K562 (cell line): Measurements from ENCODE around the gene C17orf113. TPM values are rescaled to one million over a fixed set of nuclear protein-coding genes. Genes with fewer than 3 reads are reported as not detected.

Experiments used
- CBFA2T2 ChIP-seq: fragments of 450-650 bp; conservative IDR thresholded peaks from 2 replicates; pipeline ENCODE4 v1.6.1; 2017; ENCODE audit warnings: mild to moderate bottlenecking
- GATAD2A ChIP-seq: fragments of 450-650 bp; IDR thresholded peaks from 2 replicates; pipeline ENCODE4 v1.6.1; 2017
- HMBOX1 ChIP-seq: sonication (generic); IDR thresholded peaks from 2 replicates; pipeline ENCODE4 v1.6.1; 2016
- LARP7 ChIP-seq: fragments of 450-650 bp; IDR thresholded peaks from 2 replicates; pipeline ENCODE4 v1.6.1; 2016
- MAFG ChIP-seq: fragments of 450-650 bp; conservative IDR thresholded peaks from 2 replicates; pipeline ENCODE4 v1.6.1; 2016; ENCODE audit warnings: missing genetic modification characterization, missing compliant biosample characterization
- MAX ChIP-seq: sonication (generic); formaldehyde crosslinking; IDR thresholded peaks from 2 replicates; pipeline ENCODE4 v1.9.0; 2022; ENCODE audit warnings: mild to moderate bottlenecking, missing genetic modification reagents
- MEF2D ChIP-seq: conservative IDR thresholded peaks from 2 replicates; pipeline ENCODE4 v1.6.1; 2016; ENCODE audit warnings: low read depth, missing genetic modification characterization, missing compliant biosample characterization
- NCOR1 ChIP-seq: fragments of 450-650 bp; IDR thresholded peaks from 2 replicates; pipeline ENCODE4 v1.6.1; 2016; ENCODE audit warnings: mild to moderate bottlenecking, moderate library complexity
- NFIX ChIP-seq: fragments of 250-450 bp; sonication (Bioruptor Pico); IDR thresholded peaks from 2 replicates; pipeline ENCODE4 v1.4.0; 2020; ENCODE audit warnings: low read depth, mild to moderate bottlenecking, moderate library complexity
- NFRKB ChIP-seq: fragments of 450-650 bp; IDR thresholded peaks from 2 replicates; pipeline ENCODE4 v1.6.1; 2016; ENCODE audit warnings: low read depth
- NR2C2 ChIP-seq, 2 experiments: fragments of 200-800 bp in 1 of 2; sonication (Bioruptor generic) in 1 of 2; sonication (generic) in 1 of 2; formaldehyde crosslinking in 1 of 2; IDR thresholded peaks; 2 replicates each; pipeline versions ENCODE4 v1.6.1 to v1.8.0; 2016 to 2022; ENCODE audit warnings: mild to moderate bottlenecking in 1 of 2, missing compliant biosample characterization in 1 of 2, missing genetic modification characterization in 1 of 2, missing genetic modification reagents in 1 of 2
- PHF8 ChIP-seq: fragments of 200-600 bp; sonication (generic); IDR thresholded peaks from 2 replicates; pipeline ENCODE4 v1.6.1; 2012; ENCODE audit warnings: mixed run types, mild to moderate bottlenecking, inconsistent platforms, low read length, moderate library complexity, borderline replicate concordance
- PTBP1 ChIP-seq: fragments of 200-400 bp; formaldehyde crosslinking; IDR thresholded peaks from 2 replicates; pipeline ENCODE4 v1.6.1; 2017; ENCODE audit warnings: low read depth, low read length
- SAFB ChIP-seq: fragments of 200-400 bp; formaldehyde crosslinking; IDR thresholded peaks from 2 replicates; pipeline ENCODE4 v1.6.1; 2017; ENCODE audit warnings: low read depth, low read length, borderline replicate concordance
- SMARCA4 ChIP-seq: fragments of 450-650 bp; IDR thresholded peaks from 2 replicates; pipeline ENCODE4 v1.6.1; 2016
- SMARCE1 ChIP-seq: fragments of 450-650 bp; IDR thresholded peaks from 2 replicates; pipeline ENCODE4 v1.7.1; 2016; ENCODE audit warnings: mild to moderate bottlenecking
- TAL1 ChIP-seq: fragments of 450-650 bp; IDR thresholded peaks from 2 replicates; pipeline ENCODE4 v1.6.1; 2016; ENCODE audit warnings: mild to moderate bottlenecking
- TFE3 ChIP-seq: fragments of 450-650 bp; formaldehyde crosslinking; IDR thresholded peaks from 2 replicates; pipeline ENCODE4 v1.4.0; 2020; ENCODE audit warnings: mild to moderate bottlenecking, mixed read lengths
- THAP12 ChIP-seq: fragments of 250-450 bp; sonication (Bioruptor Pico); IDR thresholded peaks from 2 replicates; pipeline ENCODE4 v1.9.0; 2021; ENCODE audit warnings: mild to moderate bottlenecking, inconsistent platforms
- USF2 ChIP-seq: sonication (generic); formaldehyde crosslinking; IDR thresholded peaks from 2 replicates; pipeline ENCODE4 v1.5.0; 2020; ENCODE audit warnings: missing genetic modification reagents
- polyA plus RNA-seq, 8 experiments: library from polyadenylated mRNA; depleted of rRNA in 4 of 8; stranded (reverse) in 5 of 8; unstranded in 3 of 8; fragments of >200 nt; fragmentation: Nextera tagmentation in 2 of 8; fragmentation: Illumina TruSeq in 1 of 8; extraction: Ambion mirVana in 2 of 8; extraction: Trizol in 1 of 8; gene quantifications; 2 replicates each; pipeline versions ENCODE4 v1.2.1 to v1.2.3, GENCODE V29; 2011 to 2014; ENCODE audit warnings: inconsistent platforms in 1 of 8, missing spikeins in 1 of 8
- total RNA-seq, 7 experiments: library from RNA; depleted of rRNA in 6 of 7; stranded (reverse); fragments of >200 nt in 6 of 7; fragmentation: Illumina TruSeq in 2 of 7; extraction: Trizol in 2 of 7; gene quantifications; 2 replicates each; pipeline versions ENCODE4 v1.2.1 to v1.2.3, GENCODE V29; 2011 to 2021; ENCODE audit warnings: low replicate concordance in 1 of 7
- TF ChIP-seq, protein P1 (sequence below), 2 experiments: fragments of 450-650 bp; conservative IDR thresholded peaks; 2 replicates each; pipeline ENCODE4 v1.6.1; 2017; ENCODE audit warnings: mild to moderate bottlenecking in 2 of 2, moderate library complexity in 2 of 2

The C17orf113 gene
- total and polyA plus RNA-seq, 9 of the 15 experiments (the other 6 are each of a cell fraction or from before 2014, with no cell fraction given): 0.10 to 1.2 (median 0.31) TPM

DNA sequence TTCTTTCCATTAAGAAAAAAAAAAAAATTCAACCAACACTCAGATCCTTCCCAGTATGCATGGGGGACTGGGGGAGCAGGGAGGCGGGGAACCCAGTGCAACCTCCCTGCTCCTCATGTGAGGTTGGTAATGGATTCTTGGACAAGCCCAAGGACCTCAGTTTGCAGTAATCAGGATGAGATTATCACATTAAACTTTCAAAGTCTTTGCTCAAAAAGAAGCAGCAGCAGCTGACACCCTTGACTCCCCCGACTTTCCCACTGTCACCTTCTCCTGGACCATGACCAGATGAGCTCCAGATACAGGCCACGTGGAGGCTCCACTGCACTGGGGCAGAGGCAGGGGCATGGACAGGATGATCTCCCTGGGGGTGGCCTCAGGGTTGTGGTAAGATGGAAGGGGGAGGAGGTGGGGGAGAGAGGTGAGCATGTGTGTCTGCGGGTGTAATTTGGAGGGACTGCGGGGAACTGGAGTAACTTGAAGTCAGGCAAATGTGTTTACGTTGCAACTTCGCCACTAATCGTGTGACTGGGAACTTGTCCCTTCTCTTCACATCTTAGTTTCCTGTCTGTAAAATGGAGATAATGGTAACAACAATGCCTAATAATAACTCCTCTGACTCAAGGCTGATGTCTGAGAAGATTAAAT, 28.1 kb upstream of the C17orf113 start (continued):
- TF ChIP-seq MAX (CRISPR knock-in tag) (peak; percentile 64), SMARCE1 (peak; percentile 54; the same call in 1 of the 2 replicates), THAP12 (CRISPR knock-in tag) (no peak), MAFG (peak; percentile 85), CBFA2T2 (peak; percentile 42), TFE3 (CRISPR knock-in tag) (no peak), NFIX (CRISPR knock-in tag) (no peak), HMBOX1 (peak; percentile 22; the same call in 1 of the 2 replicates), NFRKB (no peak), PHF8 (no peak), PTBP1 (no peak), SMARCA4 (0 out of 2 replicates have a peak, but pooled peaks have one; percentile 46), NR2C2 (CRISPR knock-in tag; IDR thresholded peaks at IDR 0.05) (no peak), NR2C2 (tag; IDR thresholded peaks at IDR 0.05) (peak; percentile 62), MEF2D (peak; percentile 86), LARP7 (no peak), GATAD2A (peak; percentile 60; the same call in 1 of the 2 replicates), USF2 (CRISPR knock-in tag) (0 out of 2 replicates have a peak, but pooled peaks have one; percentile 31), NCOR1 (0 out of 2 replicates have a peak, but pooled peaks have one; percentile 25), SAFB (no peak), TAL1 (peak; percentile 48)
- TF ChIP-seq, protein P1, sequence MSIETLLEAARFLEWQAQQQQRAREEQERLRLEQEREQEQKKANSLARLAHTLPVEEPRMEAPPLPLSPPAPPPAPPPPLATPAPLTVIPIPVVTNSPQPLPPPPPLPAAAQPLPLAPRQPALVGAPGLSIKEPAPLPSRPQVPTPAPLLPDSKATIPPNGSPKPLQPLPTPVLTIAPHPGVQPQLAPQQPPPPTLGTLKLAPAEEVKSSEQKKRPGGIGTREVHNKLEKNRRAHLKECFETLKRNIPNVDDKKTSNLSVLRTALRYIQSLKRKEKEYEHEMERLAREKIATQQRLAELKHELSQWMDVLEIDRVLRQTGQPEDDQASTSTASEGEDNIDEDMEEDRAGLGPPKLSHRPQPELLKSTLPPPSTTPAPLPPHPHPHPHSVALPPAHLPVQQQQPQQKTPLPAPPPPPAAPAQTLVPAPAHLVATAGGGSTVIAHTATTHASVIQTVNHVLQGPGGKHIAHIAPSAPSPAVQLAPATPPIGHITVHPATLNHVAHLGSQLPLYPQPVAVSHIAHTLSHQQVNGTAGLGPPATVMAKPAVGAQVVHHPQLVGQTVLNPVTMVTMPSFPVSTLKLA (conservative IDR thresholded peaks at IDR 0.05): peak in 1 of 2 experiments; percentile 69; a peak in 2 of 4 replicates
